Activated naive CD4-positive, alpha-beta T cell treated with anti-CD3 and anti-CD28 coated beads, Interleukin-2, amount 10 ng/mL, durations not matched to agents 5 hours and 36 hours (primary cell): Measurements from ENCODE around the gene SYNC. TPM values are rescaled to one million over a fixed set of nuclear protein-coding genes. Genes with fewer than 3 reads are reported as not detected.

Source experiments
- total RNA-seq, 2 experiments: library from RNA; stranded (reverse); gene quantifications; one replicate each; pipeline ENCODE4 v1.2.3, GENCODE V29; 2021

Gene SYNC
- not detected for total RNA-seq

DNA sequence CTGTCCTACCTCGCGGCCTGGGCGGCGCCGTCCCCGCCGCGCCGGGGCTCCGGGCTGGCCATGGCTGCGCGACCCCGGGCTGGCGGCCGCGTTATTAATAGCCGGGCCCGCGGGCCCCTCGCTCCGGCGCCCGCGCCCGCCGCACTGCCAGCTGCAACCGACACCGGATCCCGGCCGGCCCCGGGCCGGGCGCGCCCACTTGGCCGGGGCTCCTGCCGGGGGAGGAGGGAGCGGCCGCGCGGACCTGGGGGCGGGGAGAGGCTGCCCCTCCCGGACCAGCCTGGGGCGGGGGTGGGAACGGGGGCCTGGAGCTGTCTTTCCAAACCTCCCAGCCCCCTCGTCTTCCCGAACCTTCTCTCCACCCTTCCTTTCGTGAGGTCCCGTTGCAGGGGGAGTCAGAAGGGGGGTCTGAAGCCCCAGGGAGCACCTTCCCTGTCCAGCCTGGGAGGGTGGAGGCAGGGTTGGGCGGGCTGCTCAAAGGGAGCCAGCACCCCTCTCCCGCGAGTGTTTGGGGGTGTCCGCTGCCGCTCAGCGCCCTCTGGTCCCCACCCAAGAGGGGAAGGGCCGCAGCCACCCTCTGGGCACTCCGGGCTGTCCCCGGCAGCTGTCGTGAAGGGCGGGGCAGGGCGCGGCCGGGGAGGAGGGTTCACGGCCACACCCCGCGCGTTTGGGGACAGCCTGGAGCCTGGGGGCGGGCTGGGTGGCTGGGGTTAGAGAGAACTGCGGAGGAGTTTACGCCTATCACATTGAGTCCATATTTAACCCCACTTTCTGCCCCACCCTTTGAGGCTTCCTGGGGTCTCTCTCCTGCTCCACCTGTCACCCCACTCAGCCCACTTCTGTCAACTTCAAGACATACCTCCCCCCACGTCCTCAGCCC is at the start of gene SYNC:
Gene SYNC (minus strand): TSS at position 172 of the 880 bp plus-strand sequence. CDS start 110 bp downstream, at position 62.

DNA sequence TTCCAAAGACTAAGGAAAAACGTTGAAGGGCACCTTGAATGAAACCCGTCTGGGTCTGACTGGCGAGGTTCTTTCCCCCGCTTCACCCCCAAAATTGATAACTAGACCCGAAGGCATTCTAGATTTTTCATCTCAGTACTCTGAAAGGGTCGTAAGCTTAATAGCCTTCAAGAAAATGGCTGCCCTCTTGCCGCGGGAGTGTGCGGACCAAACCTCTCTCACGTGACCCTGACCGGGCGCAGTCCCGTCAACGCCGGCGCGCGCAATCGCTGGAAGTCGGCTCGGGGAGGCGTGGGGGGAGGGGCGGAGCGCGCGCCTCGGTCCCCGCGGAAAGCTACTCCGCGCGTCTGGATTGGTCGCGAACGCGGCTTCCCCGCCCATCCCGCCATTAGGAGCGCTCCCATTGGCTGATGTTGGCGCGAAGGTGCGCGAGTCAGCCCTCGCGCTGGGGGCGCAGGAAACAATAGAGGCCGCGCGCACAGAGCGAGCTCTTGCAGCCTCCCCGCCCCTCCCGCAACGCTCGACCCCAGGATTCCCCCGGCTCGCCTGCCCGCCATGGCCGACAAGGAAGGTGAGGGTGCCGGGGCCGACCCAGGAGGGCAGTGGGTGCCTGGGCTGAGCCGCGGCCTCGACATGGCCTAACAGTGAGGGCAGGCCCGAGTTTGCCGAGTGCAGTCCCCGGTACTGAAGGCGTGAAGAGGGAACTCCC is 51.7 kb downstream of the SYNC start, which contains the start of gene RBBP4:
Gene RBBP4 (plus strand): TSS at position 457 of the 709 bp plus-strand sequence. CDS start 99 bp downstream, at position 556.

DNA sequence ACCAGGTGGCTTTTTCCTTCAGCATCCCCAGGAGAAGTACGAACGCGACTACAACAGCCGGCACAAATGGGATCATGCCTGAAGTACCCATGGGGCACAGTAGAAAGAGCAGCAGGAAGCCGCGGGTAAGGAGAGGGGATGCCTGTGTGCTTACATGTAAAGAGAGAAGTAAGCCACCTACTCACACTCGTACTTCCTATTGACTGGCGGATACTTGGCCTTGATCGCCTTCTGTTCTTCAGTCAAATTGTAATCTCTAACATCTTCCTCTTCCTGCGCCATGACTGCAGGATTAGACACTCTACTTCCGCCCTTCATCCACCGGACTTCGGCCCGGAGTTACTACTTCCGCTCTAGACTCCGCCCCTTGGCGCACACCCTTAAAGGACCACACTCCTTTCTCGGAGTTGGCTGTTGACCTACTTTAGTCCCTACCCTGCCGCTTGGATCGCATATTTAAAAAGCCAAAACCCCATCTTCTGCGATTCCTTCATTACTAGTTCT is 52.3 kb downstream of the SYNC start, which contains the start of gene ZBTB8OS:
Gene ZBTB8OS (minus strand): TSS at position 303 of the 504 bp plus-strand sequence. CDS start 21 bp downstream, at position 282.

Other genes with a start within 250 kb of the SYNC start
- not detected for gene ZBTB8B, start 237.7 kb downstream of the SYNC start, total RNA-seq
- gene ZBTB8A, start 163.3 kb downstream of the SYNC start, total RNA-seq, result under 1 TPM; 0.26 to 0.30 TPM
- 10 to 100 TPM; 43.4 to 49.9 TPM for gene ZBTB8OS, start 52.2 kb downstream of the SYNC start, total RNA-seq
- gene RBBP4, start 51.6 kb downstream of the SYNC start, total RNA-seq, result 100 to 1,000 TPM; 263 to 265 TPM
- 100 to 1,000 TPM; 169 to 175 TPM for gene YARS1, start 114.6 kb upstream of the SYNC start, total RNA-seq
- gene S100PBP, start 114.9 kb upstream of the SYNC start, total RNA-seq, result 10 to 100 TPM; 83.4 to 88.4 TPM
- gene FNDC5, start 168.1 kb upstream of the SYNC start, total RNA-seq, result not detected
- gene HPCA, start 183.7 kb upstream of the SYNC start, total RNA-seq, result under 1 TPM in 1 of 2 experiments, not detected in 1; 0.48 TPM
- gene TMEM54, start 198.6 kb upstream of the SYNC start, total RNA-seq, result not detected